ENCODE data around the gene STAT3. TPM values are rescaled to one million over a fixed set of nuclear protein-coding genes. Genes with fewer than 3 reads are reported as not detected.
A peak's percentile ranks its signal among the peaks of the same experiment; 100 is the strongest.

Gene STAT3
- polyA plus RNA-seq, 1 experiment = 74.4 TPM

GRCh38 chr17:42309986-42310786 is 78.1 kb downstream of the STAT3 start:
- H3K4me3 ChIP-seq (ENCODE audit: low read depth, low read length) = no peak overlapping the region
- peaks cover 14% of the 10 kb centered on the region for H3K36me3 ChIP-seq (ENCODE audit: control insufficient read depth, insufficient read depth, low read length)
- TF ChIP-seq CTCF (IDR thresholded peaks at IDR 0.05; ENCODE audit: insufficient read depth, low read depth, low read length) = peak; percentile 18; the same call in 1 of the 2 replicates
- DNase-seq (ENCODE audit: low read depth) = no peak
- CTCF ChIA-PET = interaction anchor here (0.5 to 4.2 kb wide), 8 partner anchors 8 to 215 kb away, joined by 3 to 30 read pairs (median 6); no protein-coding TSS in a partner anchor
- no peaks in the 10 kb centered on the region for H3K27me3 ChIP-seq (ENCODE audit: control insufficient read depth, insufficient read depth, low read length)
- POLR2A ChIA-PET = no interaction called here

- Histone ChIP-seq H3K36me3 (ENCODE audit: control insufficient read depth, insufficient read depth, low read length) (peaks cover 13% of the 10 kb centered on the region), H3K4me3 (ENCODE audit: low read depth, low read length) (no peak overlapping the region), H3K27me3 (ENCODE audit: control insufficient read depth, insufficient read depth, low read length) (no peaks in the 10 kb centered on the region)
- no peak for DNase-seq (ENCODE audit: low read depth)
- POLR2A ChIA-PET = no interaction called here
- TF ChIP-seq CTCF (IDR thresholded peaks at IDR 0.05; ENCODE audit: insufficient read depth, low read depth, low read length) = no peak
- CTCF ChIA-PET = interaction anchor here (1.5 to 4.2 kb wide), 3 partner anchors 13 to 209 kb away, joined by 4 to 30 read pairs (median 6); no protein-coding TSS in a partner anchor
Measured at GRCh38 chr17:42309142-42309541, 79.1 kb downstream of the STAT3 start.

DNA sequence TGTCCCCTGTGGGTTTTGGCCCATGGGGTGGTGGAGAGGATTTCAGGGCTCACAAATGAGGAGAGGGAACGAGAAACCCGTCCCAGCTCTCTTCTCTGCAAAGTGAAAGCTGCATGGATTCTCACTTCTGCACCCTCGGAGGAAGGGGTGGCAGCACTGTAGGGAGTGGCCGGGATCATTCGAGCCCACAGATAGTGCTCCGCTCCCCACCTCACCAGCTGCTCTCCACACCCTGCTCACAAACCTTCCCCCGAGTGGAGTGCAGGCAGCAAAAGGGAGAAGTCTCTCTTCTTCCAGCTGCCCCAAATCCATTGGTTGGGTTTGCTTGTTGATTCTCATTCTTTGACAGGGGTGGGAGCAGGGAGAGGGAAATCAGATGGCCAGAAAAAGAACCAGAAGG is 79.8 kb downstream of the STAT3 start:
- Histone ChIP-seq H3K36me3 (ENCODE audit: control insufficient read depth, insufficient read depth, low read length) (peaks cover 10% of the 10 kb centered on the region), H3K27me3 (ENCODE audit: control insufficient read depth, insufficient read depth, low read length) (no peaks in the 10 kb centered on the region), H3K4me3 (ENCODE audit: low read depth, low read length) (no peak overlapping the region)
- ChIA-PET CTCF (interaction anchor here (1.0 to 2.3 kb wide), 3 partner anchors 14 to 222 kb away, joined by 3 to 6 read pairs (median 4); no protein-coding TSS in a partner anchor), POLR2A (no interaction called here)
- TF ChIP-seq CTCF (IDR thresholded peaks at IDR 0.05; ENCODE audit: insufficient read depth, low read depth, low read length) = no peak
- DNase-seq (ENCODE audit: low read depth) = no peak

GRCh38 chr17:42307362-42307927 is 80.8 kb downstream of the STAT3 start:
- ChIA-PET POLR2A (no interaction called here), CTCF (interaction anchor here (0.5 to 2.3 kb wide), 3 partner anchors 13 to 136 kb away, joined by 3 to 6 read pairs (median 3); no protein-coding TSS in a partner anchor)
- no peak for DNase-seq (ENCODE audit: low read depth)

More at GRCh38 chr17:42307362-42307927, 80.8 kb downstream of the STAT3 start:
- TF ChIP-seq CTCF (IDR thresholded peaks at IDR 0.05; ENCODE audit: insufficient read depth, low read depth, low read length) = no peak
- Histone ChIP-seq H3K4me3 (ENCODE audit: low read depth, low read length) (no peak overlapping the region), H3K36me3 (ENCODE audit: control insufficient read depth, insufficient read depth, low read length) (peaks cover 10% of the 10 kb centered on the region), H3K27me3 (ENCODE audit: control insufficient read depth, insufficient read depth, low read length) (no peaks in the 10 kb centered on the region)

Measured in BJ (cell line).